Central memory CD4-positive, alpha-beta T cell (primary cell): ENCODE data around the gene NTF3.

Source experiments
- DNase-seq: peaks from one replicate; pipeline ENCODE4 v3.0.0; 2022
- total RNA-seq, 3 experiments: gene quantifications; one replicate each; lab custom pipeline; 2026; lab: John Stamatoyannopoulos, UW

NTF3 gene
- 0 reads per million in 3 experiments for total RNA-seq

GRCh38 chr12:5432011-5432400 lies at the start of gene NTF3:
Gene NTF3, plus strand, starts transcription at chr12:5432108. Its CDS starts 217 bp downstream, at chr12:5432325.
- no peak for DNase-seq

- no peak for DNase-seq
These were observed 47.9 kb upstream of the NTF3 start for GRCh38 chr12:5384015-5384414.

DNA sequence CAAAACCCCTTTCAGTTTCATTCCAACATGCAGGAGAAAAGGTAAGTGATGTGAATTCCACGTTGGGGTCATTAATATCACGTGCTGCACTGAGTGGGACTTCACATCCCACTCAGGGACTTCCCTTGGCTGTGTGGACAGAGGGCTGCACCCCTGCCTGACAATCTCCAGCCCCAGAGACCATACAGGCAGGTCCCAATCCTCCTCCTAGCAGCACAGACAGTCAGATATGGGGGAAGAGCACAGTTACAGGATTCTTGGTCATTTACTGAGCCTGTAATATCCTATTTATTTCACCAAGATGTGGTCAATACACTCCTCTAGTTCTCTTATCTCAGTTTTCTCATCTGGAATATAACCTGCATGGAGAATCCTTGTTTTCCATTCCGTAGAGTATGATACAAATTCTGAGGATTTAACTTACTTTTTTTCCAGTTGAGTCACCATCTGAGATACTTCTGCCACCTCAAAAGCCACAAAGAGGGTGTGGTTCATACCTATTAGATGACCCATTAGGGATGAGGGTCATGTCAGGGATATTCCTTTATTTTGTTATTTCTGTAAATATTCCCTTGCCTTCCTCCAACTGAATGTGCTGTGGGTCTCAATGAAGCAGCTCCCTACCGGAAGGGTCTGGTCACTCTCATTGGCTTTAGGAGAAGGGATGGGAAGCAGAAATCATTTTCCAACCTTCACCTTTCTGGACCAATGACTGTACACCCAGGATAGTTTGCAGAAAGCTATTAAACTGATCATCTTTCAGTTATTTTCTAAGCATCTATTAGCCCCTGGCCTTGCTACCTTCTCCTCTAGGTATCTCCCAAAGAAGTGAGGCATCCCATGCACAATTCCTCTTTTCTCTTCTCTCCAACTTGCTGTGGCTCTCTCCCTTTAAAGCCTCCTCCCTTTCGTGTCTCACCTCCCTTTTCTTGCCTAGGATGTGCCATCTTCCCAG lies 43.0 kb upstream of the NTF3 start:
- no peak for DNase-seq

GRCh38 chr12:5390174-5390799 lies 41.6 kb upstream of the NTF3 start:
- no peak for DNase-seq

- DNase-seq, result no peak
These were observed 40.3 kb upstream of the NTF3 start for GRCh38 chr12:5391653-5392052.

DNA sequence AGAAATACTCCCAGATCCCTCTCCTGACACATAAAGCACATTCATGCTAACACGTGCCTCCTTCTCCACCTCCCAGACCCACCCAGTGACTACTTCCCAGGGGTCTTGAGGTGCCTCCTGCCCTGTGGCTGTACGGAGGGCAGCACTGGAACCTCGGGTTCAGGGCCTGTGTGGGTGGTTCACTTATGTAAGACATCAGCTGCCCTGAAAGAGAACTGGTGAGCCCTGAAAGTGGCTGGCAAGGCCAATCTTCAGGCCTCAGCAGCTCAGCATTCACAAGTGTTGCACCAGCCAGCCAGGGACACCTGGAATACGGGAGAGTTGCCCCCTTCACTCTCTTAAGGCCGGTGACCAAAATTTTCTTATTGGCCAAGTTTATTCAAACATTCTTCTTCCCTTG lies 38.9 kb upstream of the NTF3 start:
- DNase-seq, result no peak

DNA sequence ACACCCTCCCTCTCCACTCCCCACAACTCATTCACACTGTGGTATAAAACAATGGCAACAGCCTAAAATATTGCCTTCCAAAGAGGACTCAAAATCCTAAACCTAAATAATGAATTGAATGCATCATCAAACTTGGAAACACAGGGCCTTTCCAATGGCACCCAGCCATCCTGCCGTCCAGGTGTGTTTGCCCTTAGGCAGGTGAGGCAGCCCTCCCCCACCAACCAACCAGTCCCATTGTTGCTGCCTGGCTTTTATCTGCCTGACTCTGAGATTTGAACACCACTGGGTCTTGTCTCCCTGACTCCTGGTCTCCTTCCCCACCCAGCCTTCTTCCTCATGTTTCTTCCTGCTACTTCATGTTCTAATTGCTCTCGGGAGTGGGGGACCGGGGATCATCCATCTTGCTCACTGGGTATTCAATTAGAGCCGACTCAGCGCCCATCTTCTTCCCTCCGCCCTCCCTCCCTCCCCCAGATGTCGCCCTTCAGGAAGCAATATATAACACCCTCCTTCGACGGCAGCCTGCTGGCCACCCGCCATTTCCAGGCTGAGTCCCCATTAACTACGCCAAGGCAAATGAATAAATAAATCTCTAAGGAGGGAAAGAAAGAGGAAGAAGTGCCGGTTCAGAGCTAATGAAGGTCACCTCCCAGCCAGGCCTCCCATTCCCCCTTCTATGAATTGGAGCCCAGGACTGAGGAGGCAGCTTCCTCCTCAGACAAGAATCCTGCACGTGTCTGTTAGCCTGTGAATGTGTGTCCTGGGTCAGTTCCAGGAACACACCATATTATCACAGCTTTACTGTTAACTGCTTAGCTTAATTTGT lies 36.3 kb upstream of the NTF3 start:
- DNase-seq, result no peak

DNA sequence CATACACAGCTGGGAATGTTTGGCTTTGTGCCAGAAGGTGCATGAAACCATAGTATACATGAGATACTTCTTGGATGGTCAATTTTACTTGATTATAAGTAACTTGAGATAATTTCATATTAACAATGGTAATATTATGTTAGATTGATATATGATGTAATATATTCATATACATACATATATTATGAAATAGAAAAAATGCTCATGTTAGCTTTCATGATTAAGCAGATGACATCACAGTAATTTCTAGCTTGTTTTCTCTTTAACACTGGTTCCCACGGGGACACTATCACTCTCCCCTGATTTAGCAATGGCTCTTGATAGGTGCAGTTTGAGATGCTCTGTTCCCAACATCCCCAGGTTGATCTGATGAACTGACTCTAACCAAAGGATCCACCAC lies 35.4 kb upstream of the NTF3 start:
- no peak for DNase-seq

DNA sequence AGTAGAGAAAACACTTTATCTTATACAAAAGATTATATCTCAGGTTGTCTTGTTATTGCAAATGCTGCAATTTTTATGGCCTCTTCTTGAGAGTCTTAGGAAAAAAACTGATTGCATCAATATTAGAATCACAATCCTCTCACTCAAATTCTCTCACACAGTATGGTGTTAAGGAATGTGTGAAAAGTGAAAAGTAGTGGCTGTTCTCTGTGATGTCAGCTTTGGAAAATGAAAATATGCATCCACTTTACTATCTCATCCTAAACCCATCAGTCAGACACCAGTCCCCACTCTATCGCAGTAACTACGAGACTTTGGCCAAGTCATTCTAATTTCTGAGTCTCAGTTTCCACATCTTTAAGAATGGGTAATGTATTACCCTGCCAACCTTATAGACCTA lies 32.6 kb upstream of the NTF3 start:
- no peak for DNase-seq

GRCh38 chr12:5402009-5402935 lies 29.6 kb upstream of the NTF3 start:
- DNase-seq, result no peak

DNA sequence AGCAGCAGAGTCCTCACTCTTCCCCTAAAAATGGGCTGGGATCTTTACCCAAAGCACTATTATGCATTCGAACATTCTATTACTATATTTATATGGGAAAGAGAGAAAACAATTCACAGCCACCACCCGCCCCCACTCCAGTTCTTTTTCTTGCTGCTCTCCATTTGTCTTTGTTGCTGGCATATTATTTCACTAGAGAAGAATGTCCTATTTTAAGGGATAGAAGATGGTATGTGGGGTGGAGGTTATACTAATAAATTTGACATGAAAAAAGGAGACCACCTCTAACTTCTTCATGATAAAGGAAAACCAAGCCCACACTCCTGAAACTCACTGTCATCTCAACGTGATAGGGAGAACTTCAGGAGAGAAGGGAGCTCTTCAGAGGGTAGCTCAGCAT lies 28.5 kb upstream of the NTF3 start:
- DNase-seq, result no peak

GRCh38 chr12:5407034-5407856 lies 24.7 kb upstream of the NTF3 start:
- no peak for DNase-seq

DNA sequence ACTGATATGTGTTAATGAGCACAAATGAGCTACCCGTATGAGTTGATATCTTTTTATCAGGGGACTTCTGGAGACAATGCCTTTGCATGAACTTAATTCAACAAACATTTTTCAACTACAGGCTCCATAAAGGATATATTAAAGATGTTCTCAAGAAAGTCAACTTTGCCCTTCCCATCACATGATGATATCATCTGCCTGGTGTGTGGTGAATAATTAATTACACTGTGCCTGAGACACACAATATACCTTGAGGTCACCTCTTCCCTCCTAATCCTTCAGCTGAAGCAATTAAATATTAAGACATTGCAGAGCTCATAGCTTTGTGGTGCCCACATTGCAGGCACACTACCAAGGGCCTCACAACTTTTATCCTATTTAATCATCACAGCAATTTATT lies 22.3 kb upstream of the NTF3 start:
- no peak for DNase-seq

GRCh38 chr12:5416571-5416970 lies 15.3 kb upstream of the NTF3 start:
- no peak for DNase-seq

DNA sequence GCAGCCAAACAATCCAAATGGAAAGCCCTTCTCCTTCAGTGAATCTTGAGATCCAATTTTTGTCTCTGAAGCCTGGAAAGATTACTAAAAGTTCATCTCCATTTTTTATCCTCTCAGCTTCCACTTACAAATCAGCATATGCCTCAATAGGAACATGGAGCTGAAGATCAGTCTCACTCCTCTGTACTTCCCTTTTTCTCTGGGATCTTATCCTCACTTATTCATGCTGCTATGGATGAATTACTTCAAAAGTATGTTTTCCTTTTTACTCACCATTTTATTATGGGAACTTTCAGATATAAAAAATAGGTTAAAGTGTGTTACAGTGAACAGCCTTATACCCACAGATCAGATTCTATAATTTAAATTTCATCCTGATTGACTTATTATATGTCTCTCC lies 14.4 kb upstream of the NTF3 start:
- no peak for DNase-seq

DNA sequence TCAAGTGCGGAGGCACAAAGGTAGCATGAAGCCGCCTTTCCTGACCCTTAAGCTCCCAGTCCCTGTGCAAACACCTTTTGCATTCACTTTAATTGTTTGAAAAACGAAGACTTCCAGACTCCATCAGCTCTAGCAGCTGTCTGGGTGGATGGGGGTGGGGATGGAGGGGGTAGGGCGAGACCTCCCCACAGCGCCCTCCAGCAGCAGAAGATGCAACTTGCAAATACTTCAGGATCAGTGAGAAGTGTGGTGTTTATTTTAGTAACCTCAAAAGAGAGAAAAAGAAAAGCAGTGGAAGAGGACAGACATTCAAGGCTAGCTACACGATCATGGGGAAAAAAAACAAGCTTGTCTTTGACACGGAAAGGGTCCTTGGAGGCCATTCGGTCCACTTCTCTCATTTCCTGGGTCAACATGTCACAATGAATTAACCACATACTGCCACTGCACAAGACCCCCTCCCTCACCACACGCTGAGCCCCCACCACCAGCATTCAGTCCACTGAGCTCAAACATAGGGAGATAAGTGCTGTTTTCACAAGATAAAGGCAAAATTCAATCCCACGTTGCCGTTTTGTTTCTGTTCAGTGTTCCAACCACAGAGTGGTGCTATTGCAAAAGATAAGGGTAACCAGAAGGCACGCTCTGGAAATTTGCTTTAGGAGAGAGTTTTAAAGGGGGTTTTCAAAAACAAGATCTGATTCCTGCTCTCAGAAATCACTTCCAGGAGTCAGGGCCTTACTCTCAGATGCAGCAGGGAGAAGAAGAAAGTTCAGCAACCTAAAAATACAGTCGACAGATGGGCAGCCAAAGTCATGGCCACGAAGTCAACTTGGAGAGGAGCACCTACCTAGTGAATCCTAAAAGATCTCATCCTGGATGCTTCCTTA lies 3.3 kb upstream of the NTF3 start:
- DNase-seq, result no peak

DNA sequence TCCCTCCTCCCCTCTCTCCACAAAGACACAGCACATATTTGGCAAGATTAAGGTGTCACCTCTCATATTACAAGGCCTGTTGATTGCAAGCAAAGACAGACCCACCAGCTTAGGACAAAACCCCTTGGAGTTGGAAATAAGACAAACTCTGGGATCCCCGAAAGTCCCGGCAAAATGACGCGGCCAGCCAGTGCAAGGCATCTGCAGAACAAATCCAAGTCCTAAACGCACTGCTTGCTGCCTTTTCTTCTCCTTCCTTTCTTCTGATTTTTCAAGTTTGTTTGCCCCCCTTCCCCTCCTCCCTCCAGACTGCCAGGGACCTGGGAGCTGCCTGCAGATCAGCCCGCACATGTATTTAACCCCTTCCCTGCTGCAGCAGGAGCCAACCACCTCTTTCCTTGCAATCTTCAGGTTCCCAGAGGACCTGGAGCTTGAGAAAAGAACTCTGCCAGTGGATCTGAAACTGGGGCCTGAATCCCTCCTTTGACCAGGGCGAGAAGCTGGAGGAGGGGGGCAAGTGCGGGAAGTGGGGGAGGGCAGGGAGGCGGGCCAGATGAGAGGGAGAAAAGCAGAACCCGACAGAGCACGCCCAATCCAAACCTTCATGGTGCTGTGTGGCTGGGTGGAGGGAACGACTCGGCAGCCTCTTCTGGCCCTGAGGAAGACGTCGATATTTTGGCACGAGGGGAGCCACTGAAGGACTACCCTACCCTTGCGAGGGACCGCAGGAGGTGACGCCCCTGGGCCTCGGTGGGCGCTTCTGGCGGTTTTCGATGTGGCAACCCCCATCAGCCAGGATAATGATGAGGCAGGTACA lies 2.0 kb upstream of the NTF3 start:
- DNase-seq, result no peak

GRCh38 chr12:5430641-5431603 lies 986 bp upstream of the NTF3 start:
- DNase-seq, result no peak
